K562 (cell line): ENCODE measurements around the gene PUSL1. TPM values are rescaled to one million over a fixed set of nuclear protein-coding genes. Genes with fewer than 3 reads are reported as not detected.

Experiments used
- ATAC-seq: fragments of 200-7000 bp; cut with Tn5 transposase; 3 replicates; pipeline ENCODE4 v1.9.1; 2020; ENCODE audit warnings: moderate library complexity
- BruUV-seq: library from RNA; stranded (reverse); fragments of 400-500 nt; replicated peaks from 2 replicates; lab custom pipeline; 2021; lab: Mats Ljungman, UMichigan
- CTCF ChIA-PET: fragments of 300-600 bp; formaldehyde crosslinking; extraction: SDS; loops from one replicate; lab custom pipeline; 2021; ENCODE audit warnings: low intra/inter-chr PET ratio; lab: Yijun Ruan, JAX
- POLR2A ChIA-PET: fragments of 300-600, 350-650 bp; sonication (Branson Sonifier 250); formaldehyde crosslinking; extraction: SDS; loops from one replicate; lab custom pipeline; 2021; ENCODE audit warnings: antibody characterized with exemption, inconsistent platforms; lab: Yijun Ruan, JAX
- DNase-seq, 4 experiments: peaks; one replicate each; pipeline versions ENCODE4 v3.0.0 to v3.0.0-alpha.2; 2011 to 2018; ENCODE audit warnings: low spot score in 3 of 4, mixed read lengths in 3 of 4; ENCODE audit errors: extremely low read depth in 1 of 4
- FAIRE-seq: peaks from 2 replicates; lab custom pipeline; 2011; peaks lifted over from hg19 to GRCh38; lab: Jason Lieb, UNC
- H2AFZ ChIP-seq: 2 replicates; pipeline ENCODE4 v1.6.0; 2011; ENCODE audit warnings: low read depth, low read length, control low read depth, inconsistent platforms
- H3K27ac ChIP-seq: fragments of 200-600 bp; 3 replicates; pipeline ENCODE4 v1.8.0; 2011; ENCODE audit warnings: low read depth, mild to moderate bottlenecking, control low read depth, inconsistent platforms, low read length, moderate library complexity, mixed read lengths; ENCODE audit errors: extremely low read depth
- H3K27me3 ChIP-seq, 2 experiments: fragments of 300-600 bp in 1 of 2; 2 replicates in 1 of 2; 3 replicates in 1 of 2; pipeline versions ENCODE4 v1.6.0 to v1.8.0; 2011; ENCODE audit warnings: inconsistent platforms in 2 of 2, low read length in 2 of 2, mild to moderate bottlenecking in 1 of 2, mixed read lengths in 1 of 2, moderate library complexity in 1 of 2; ENCODE audit not compliant: control insufficient read depth in 2 of 2, insufficient read depth in 2 of 2
- H3K36me3 ChIP-seq: fragments of 300-600 bp; 3 replicates; pipeline ENCODE4 v1.8.0; 2011; ENCODE audit warnings: mild to moderate bottlenecking, low read length, inconsistent platforms; ENCODE audit not compliant: control insufficient read depth, insufficient read depth
- H3K4me1 ChIP-seq, 2 experiments: fragments of 200-600 bp in 1 of 2; replicated peaks in 1 of 2; 2 replicates in 1 of 2; 3 replicates in 1 of 2; pipeline versions ENCODE4 v1.5.1 to v1.8.0; 2011; ENCODE audit warnings: inconsistent platforms in 2 of 2, low read length in 2 of 2, mild to moderate bottlenecking in 1 of 2, mixed read lengths in 1 of 2, moderate library complexity in 1 of 2; ENCODE audit not compliant: control insufficient read depth in 2 of 2, insufficient read depth in 2 of 2
- H3K4me2 ChIP-seq: 2 replicates; pipeline ENCODE4 v1.6.1; 2011; ENCODE audit warnings: low read length, control low read depth, inconsistent platforms, mixed read lengths; ENCODE audit not compliant: insufficient read depth
- H3K4me3 ChIP-seq: fragments of 200-600 bp; sonication (generic), shearing (Covaris generic); 2 replicates; pipeline ENCODE4 v1.5.1; 2016; ENCODE audit warnings: control low read depth, inconsistent platforms
- H3K79me2 ChIP-seq: fragments of 200-600 bp; 3 replicates; pipeline ENCODE4 v1.8.0; 2011; ENCODE audit warnings: low read length, inconsistent platforms; ENCODE audit not compliant: control insufficient read depth, insufficient read depth
- H3K9ac ChIP-seq, 2 experiments: 2 replicates each; pipeline versions ENCODE4 v1.6.0 to v1.6.1; 2011; ENCODE audit warnings: low read depth in 2 of 2, low read length in 2 of 2, control low read depth in 1 of 2, inconsistent platforms in 1 of 2, mild to moderate bottlenecking in 1 of 2, mixed read lengths in 1 of 2; ENCODE audit not compliant: insufficient read depth in 1 of 2
- H3K9me1 ChIP-seq: one replicate; pipeline ENCODE4 v1.6.0; 2011; ENCODE audit warnings: inconsistent platforms, mild to moderate bottlenecking, low read length, moderate library complexity; ENCODE audit not compliant: control insufficient read depth, insufficient read depth
- H3K9me3 ChIP-seq: replicated peaks from 2 replicates; pipeline ENCODE4 v1.5.1; 2011; ENCODE audit warnings: low read depth, low read length, inconsistent platforms; ENCODE audit not compliant: control insufficient read depth, insufficient read depth
- H4K20me1 ChIP-seq: replicated peaks from 2 replicates; pipeline ENCODE4 v1.6.1; 2011; ENCODE audit warnings: low read length, inconsistent platforms, mixed read lengths; ENCODE audit not compliant: control insufficient read depth, insufficient read depth
- BDP1 ChIP-seq: IDR thresholded peaks from 3 replicates; pipeline ENCODE4 v1.6.1; 2011; ENCODE audit not compliant: insufficient read length, insufficient read depth
- E2F3 ChIP-seq: fragments of 250-450 bp; sonication (Bioruptor Pico); IDR thresholded peaks from 2 replicates; pipeline ENCODE4 v1.4.0; 2020; ENCODE audit warnings: mild to moderate bottlenecking
- FOXM1 ChIP-seq, 2 experiments: fragments of 450-650 bp in 1 of 2; sonication (generic) in 1 of 2; formaldehyde crosslinking in 1 of 2; IDR thresholded peaks; 2 replicates each; pipeline versions ENCODE4 v1.6.1 to v1.9.0; 2017 to 2022; ENCODE audit warnings: low read depth in 2 of 2, mild to moderate bottlenecking in 2 of 2, missing genetic modification reagents in 1 of 2, moderate library complexity in 1 of 2
- KLF1 ChIP-seq: fragments of 450-650 bp; IDR thresholded peaks from 2 replicates; pipeline ENCODE4 v1.6.1; 2016; ENCODE audit warnings: missing genetic modification characterization, missing compliant biosample characterization
- KLF16 ChIP-seq: IDR thresholded peaks from 2 replicates; pipeline ENCODE4 v1.6.1; 2016; ENCODE audit warnings: antibody characterized with exemption
- NONO ChIP-seq, 2 experiments: fragments of 200-400 bp in 1 of 2; fragments of 450-650 bp in 1 of 2; formaldehyde crosslinking in 1 of 2; IDR thresholded peaks; 2 replicates each; pipeline ENCODE4 v1.6.1; 2017; ENCODE audit warnings: low read depth in 2 of 2, mild to moderate bottlenecking in 2 of 2, moderate library complexity in 2 of 2, low read length in 1 of 2
- SNAPC5 ChIP-seq: fragments of 250-450 bp; sonication (Bioruptor Pico); IDR thresholded peaks from 2 replicates; pipeline ENCODE4 v1.8.0; 2021; ENCODE audit warnings: moderate library complexity, mild to moderate bottlenecking, inconsistent platforms
- TOE1 ChIP-seq, 2 experiments: fragments of 450-650 bp in 1 of 2; sonication (generic) in 1 of 2; formaldehyde crosslinking in 1 of 2; IDR thresholded peaks; 2 replicates each; pipeline versions ENCODE4 v1.7.1 to v1.8.0; 2016 to 2022; ENCODE audit warnings: borderline replicate concordance in 2 of 2, mild to moderate bottlenecking in 2 of 2, antibody characterized with exemption in 1 of 2, inconsistent platforms in 1 of 2, low read depth in 1 of 2, missing genetic modification reagents in 1 of 2, moderate library complexity in 1 of 2
- ZBTB26 ChIP-seq: fragments of 450-650 bp; formaldehyde crosslinking; IDR thresholded peaks from 2 replicates; pipeline ENCODE4 v1.4.0; 2022; ENCODE audit warnings: missing genetic modification characterization
- ZFP1 ChIP-seq: fragments of 450-650 bp; formaldehyde crosslinking; IDR thresholded peaks from 2 replicates; pipeline ENCODE4 v1.4.0; 2020; ENCODE audit warnings: mild to moderate bottlenecking, mixed read lengths
- ZNF174 ChIP-seq: fragments of 250-450 bp; sonication (Bioruptor Pico); IDR thresholded peaks from 2 replicates; pipeline ENCODE4 v1.4.0; 2020; ENCODE audit warnings: mild to moderate bottlenecking
- ZNF280A ChIP-seq: fragments of 450-650 bp; IDR thresholded peaks from 2 replicates; pipeline ENCODE4 v1.6.1; 2018; ENCODE audit warnings: mild to moderate bottlenecking, low read depth; ENCODE audit not compliant: partially characterized antibody
- ZNF561 ChIP-seq: fragments of 450-650 bp; formaldehyde crosslinking; conservative IDR thresholded peaks from 2 replicates; pipeline ENCODE4 v1.4.0; 2020; ENCODE audit warnings: mild to moderate bottlenecking, moderate library complexity
- ZNF583 ChIP-seq: fragments of 250-450 bp; sonication (Bioruptor Pico); IDR thresholded peaks from 2 replicates; pipeline ENCODE4 v1.4.0; 2020
- ZNF639 ChIP-seq, 2 experiments: fragments of 200-800 bp in 1 of 2; sonication (Bioruptor generic) in 1 of 2; sonication (generic) in 1 of 2; formaldehyde crosslinking in 1 of 2; IDR thresholded peaks in 1 of 2; conservative IDR thresholded peaks in 1 of 2; 2 replicates each; pipeline versions ENCODE4 v1.5.0 to v1.6.1; 2016 to 2020; ENCODE audit warnings: missing compliant biosample characterization in 1 of 2, missing genetic modification characterization in 1 of 2, missing genetic modification reagents in 1 of 2
- ZNF717 ChIP-seq: fragments of 250-450 bp; sonication (Bioruptor Pico); IDR thresholded peaks from 2 replicates; pipeline ENCODE4 v1.5.0; 2021
- WGBS: fragments of 100-300 bp; shearing (Covaris generic); methylation state at CpG from one replicate; pipeline ENCODE4 v1.1.6; 2016; ENCODE audit warnings: low coverage, mixed read lengths; ENCODE audit not compliant: insufficient coverage; ENCODE audit errors: missing lambda C conversion rate; 5-methylcytosine and 5-hydroxymethylcytosine counted together
- in situ Hi-C: fragments of 300-500 bp; cut with MboI; formaldehyde crosslinking; loops from 4 replicates; pipeline ENCODE4 v1.15.0; 2018; ENCODE audit warnings: inconsistent platforms, mixed read lengths
- intact Hi-C: fragments of 100-400 bp; cut with micrococcal nuclease; formaldehyde crosslinking; loops from 2 replicates; pipeline ENCODE4 v1.14.2; 2022
- polyA plus RNA-seq, 8 experiments: library from polyadenylated mRNA; depleted of rRNA in 4 of 8; stranded (reverse) in 5 of 8; unstranded in 3 of 8; fragments of >200 nt; fragmentation: Nextera tagmentation in 2 of 8; fragmentation: Illumina TruSeq in 1 of 8; extraction: Ambion mirVana in 2 of 8; extraction: Trizol in 1 of 8; gene quantifications; 2 replicates each; pipeline versions ENCODE4 v1.2.1 to v1.2.3, GENCODE V29; 2011 to 2014; ENCODE audit warnings: inconsistent platforms in 1 of 8, missing spikeins in 1 of 8
- total RNA-seq, 7 experiments: library from RNA; depleted of rRNA in 6 of 7; stranded (reverse); fragments of >200 nt in 6 of 7; fragmentation: Illumina TruSeq in 2 of 7; extraction: Trizol in 2 of 7; gene quantifications; 2 replicates each; pipeline versions ENCODE4 v1.2.1 to v1.2.3, GENCODE V29; 2011 to 2021; ENCODE audit warnings: low replicate concordance in 1 of 7

Gene PUSL1
- total and polyA plus RNA-seq, 9 of the 15 experiments (the other 6 are each of a cell fraction or from before 2014, with no cell fraction given), result 0.62 to 86.9 (median 13.6) TPM

- CTCF ChIA-PET, result interaction anchor here (0.6 to 1.4 kb wide), 3 partner anchors 26 to 201 kb away, joined by 3 to 5 read pairs (median 3); partner anchors contain the start of gene AURKAIP1
- in situ Hi-C loops, result no loop called here
- H3K4me1 ChIP-seq, result peaks cover 14 to 82% of the 10 kb centered on the region in 2 experiments; a peak in 3 of 5 replicates
- peaks cover 56% of the 10 kb centered on the region for H3K79me2 ChIP-seq
- BruUV-seq, result no TSS peak
- H3K4me2 ChIP-seq, result peak overlapping the region; percentile 91
- H3K9me1 ChIP-seq, result peaks cover 8% of the 10 kb centered on the region
- intact Hi-C loops, result no loop called here
- peak overlapping the region; percentile 82 to 98 for H3K9ac ChIP-seq
- H3K36me3 ChIP-seq, result peaks cover 19% of the 10 kb centered on the region; the same call in 1 of the 3 replicates
- H3K4me3 ChIP-seq, result peak overlapping the region; percentile 98
- under 1% methylated on average over 57 of the region's 109 CpGs for WGBS
- DNase-seq, result peak; percentile 56 to 63 (median 58)
- H3K27ac ChIP-seq, result peak overlapping the region; percentile 95
- POLR2A ChIA-PET, result interaction anchor here (0.7 to 4.8 kb wide), 11 partner anchors 11 to 61 kb away, joined by 3 to 22 read pairs (median 4); partner anchors contain the start of genes AURKAIP1 and MRPL20
- FAIRE-seq, result no peak
- ATAC-seq, result peak; percentile 10
- H2AFZ ChIP-seq, result peak overlapping the region; percentile 75; the same call in 1 of the 2 replicates
- H3K9me3 ChIP-seq, result no peaks in the 10 kb centered on the region
- peaks cover 39% of the 10 kb centered on the region for H4K20me1 ChIP-seq
- H3K27me3 ChIP-seq, result no peaks in the 10 kb centered on the region
- TF ChIP-seq E2F3 (CRISPR knock-in tag), result no peak
- no peak for TF ChIP-seq BDP1
- TF ChIP-seq ZNF583, result no peak
- TF ChIP-seq ZFP1 (CRISPR knock-in tag), result no peak
- no peak for TF ChIP-seq ZNF639 (CRISPR knock-in tag; conservative IDR thresholded peaks at IDR 0.05 in 1 of 2, IDR thresholded peaks at IDR 0.05 in 1 of 2)
- TF ChIP-seq TOE1 (IDR thresholded peaks at IDR 0.05; ENCODE audit: borderline replicate concordance), result no peak
- no peak for TF ChIP-seq TOE1 (CRISPR knock-in tag; IDR thresholded peaks at IDR 0.05; ENCODE audit: borderline replicate concordance, low read depth)
- no peak for TF ChIP-seq KLF16
- TF ChIP-seq ZNF280A, result no peak
- TF ChIP-seq ZNF174 (CRISPR knock-in tag), result no peak
- TF ChIP-seq ZNF717 (CRISPR knock-in tag), result no peak
- TF ChIP-seq NONO (IDR thresholded peaks at IDR 0.05; ENCODE audit: low read depth in 2 of 2, low read length in 1 of 2), result 0 out of 4 replicates have a peak, but pooled peaks of 1 of the 2 experiments have one; percentile 70
- no peak for TF ChIP-seq SNAPC5
- no peak for TF ChIP-seq ZBTB26 (CRISPR knock-in tag)
- peak; percentile 38; the same call in 1 of the 2 replicates for TF ChIP-seq KLF1
- TF ChIP-seq ZNF561 (CRISPR knock-in tag), result no peak
- no peak for TF ChIP-seq FOXM1 (IDR thresholded peaks at IDR 0.05; ENCODE audit: low read depth)
- TF ChIP-seq FOXM1 (CRISPR knock-in tag; IDR thresholded peaks at IDR 0.05; ENCODE audit: low read depth), result no peak
Measured at GRCh38 chr1:1348420-1349255, 40.2 kb downstream of the PUSL1 start.
